Measurements from ENCODE around the gene ADGRG1. TPM values are rescaled to one million over a fixed set of nuclear protein-coding genes. Genes with fewer than 3 reads are reported as not detected.

Gene ADGRG1
- total RNA-seq, 2 donors from 2014 or later, result 0.64 TPM

DNA sequence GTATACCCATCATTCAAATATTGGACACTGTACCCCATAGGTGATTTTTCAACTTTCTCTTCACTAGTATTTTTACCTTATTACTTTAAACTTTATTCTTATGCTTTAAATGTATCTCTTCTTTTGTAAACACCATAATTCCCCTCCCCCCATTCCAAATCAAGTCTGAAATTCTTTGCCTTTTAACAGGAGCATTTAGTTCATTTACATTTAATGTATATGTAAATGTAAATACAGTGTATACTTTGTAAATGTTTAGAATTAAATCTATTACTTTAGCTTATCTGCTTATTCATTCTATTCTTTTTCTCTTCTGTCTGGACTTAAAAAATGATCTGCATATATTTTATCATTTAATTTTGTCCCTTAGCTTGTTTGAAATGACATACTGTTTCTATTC, 30.0 kb upstream of the ADGRG1 start:
- no peak overlapping the region for H3K27ac Mint-ChIP-seq
- Histone ChIP-seq H3K4me1 (ENCODE audit: control insufficient read depth, insufficient read depth, low read length) (no peaks in the 10 kb centered on the region), H3K27me3 (ENCODE audit: control insufficient read depth, insufficient read depth, low read length, poor library complexity, severe bottlenecking) (no peaks in the 10 kb centered on the region), H3K9me3 (ENCODE audit: control insufficient read depth, low read length) (no peaks in the 10 kb centered on the region), H3K36me3 (ENCODE audit: control insufficient read depth, insufficient read depth, low read length) (no peaks in the 10 kb centered on the region), H3K4me3 (ENCODE audit: low read length) (no peak overlapping the region), H3K9ac (ENCODE audit: extremely low read depth, low read length, poor library complexity, severe bottlenecking) (no peak overlapping the region), H3K27ac (ENCODE audit: low read depth, low read length) (no peak overlapping the region)
- H3K4me3 Mint-ChIP-seq, result no peak overlapping the region
- TF ChIP-seq, protein P1, sequence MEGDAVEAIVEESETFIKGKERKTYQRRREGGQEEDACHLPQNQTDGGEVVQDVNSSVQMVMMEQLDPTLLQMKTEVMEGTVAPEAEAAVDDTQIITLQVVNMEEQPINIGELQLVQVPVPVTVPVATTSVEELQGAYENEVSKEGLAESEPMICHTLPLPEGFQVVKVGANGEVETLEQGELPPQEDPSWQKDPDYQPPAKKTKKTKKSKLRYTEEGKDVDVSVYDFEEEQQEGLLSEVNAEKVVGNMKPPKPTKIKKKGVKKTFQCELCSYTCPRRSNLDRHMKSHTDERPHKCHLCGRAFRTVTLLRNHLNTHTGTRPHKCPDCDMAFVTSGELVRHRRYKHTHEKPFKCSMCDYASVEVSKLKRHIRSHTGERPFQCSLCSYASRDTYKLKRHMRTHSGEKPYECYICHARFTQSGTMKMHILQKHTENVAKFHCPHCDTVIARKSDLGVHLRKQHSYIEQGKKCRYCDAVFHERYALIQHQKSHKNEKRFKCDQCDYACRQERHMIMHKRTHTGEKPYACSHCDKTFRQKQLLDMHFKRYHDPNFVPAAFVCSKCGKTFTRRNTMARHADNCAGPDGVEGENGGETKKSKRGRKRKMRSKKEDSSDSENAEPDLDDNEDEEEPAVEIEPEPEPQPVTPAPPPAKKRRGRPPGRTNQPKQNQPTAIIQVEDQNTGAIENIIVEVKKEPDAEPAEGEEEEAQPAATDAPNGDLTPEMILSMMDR (conservative IDR thresholded peaks at IDR 0.05), result no peak
- H3K9me3 Mint-ChIP-seq, result peaks cover 5% of the 10 kb centered on the region
- no peak for DNase-seq
- no peaks in the 10 kb centered on the region for H3K4me1 Mint-ChIP-seq
- no peaks in the 10 kb centered on the region for H3K36me3 Mint-ChIP-seq (ENCODE audit: low read depth)
- peaks cover 14% of the 10 kb centered on the region for H3K27me3 Mint-ChIP-seq (ENCODE audit: insufficient read depth)

DNA sequence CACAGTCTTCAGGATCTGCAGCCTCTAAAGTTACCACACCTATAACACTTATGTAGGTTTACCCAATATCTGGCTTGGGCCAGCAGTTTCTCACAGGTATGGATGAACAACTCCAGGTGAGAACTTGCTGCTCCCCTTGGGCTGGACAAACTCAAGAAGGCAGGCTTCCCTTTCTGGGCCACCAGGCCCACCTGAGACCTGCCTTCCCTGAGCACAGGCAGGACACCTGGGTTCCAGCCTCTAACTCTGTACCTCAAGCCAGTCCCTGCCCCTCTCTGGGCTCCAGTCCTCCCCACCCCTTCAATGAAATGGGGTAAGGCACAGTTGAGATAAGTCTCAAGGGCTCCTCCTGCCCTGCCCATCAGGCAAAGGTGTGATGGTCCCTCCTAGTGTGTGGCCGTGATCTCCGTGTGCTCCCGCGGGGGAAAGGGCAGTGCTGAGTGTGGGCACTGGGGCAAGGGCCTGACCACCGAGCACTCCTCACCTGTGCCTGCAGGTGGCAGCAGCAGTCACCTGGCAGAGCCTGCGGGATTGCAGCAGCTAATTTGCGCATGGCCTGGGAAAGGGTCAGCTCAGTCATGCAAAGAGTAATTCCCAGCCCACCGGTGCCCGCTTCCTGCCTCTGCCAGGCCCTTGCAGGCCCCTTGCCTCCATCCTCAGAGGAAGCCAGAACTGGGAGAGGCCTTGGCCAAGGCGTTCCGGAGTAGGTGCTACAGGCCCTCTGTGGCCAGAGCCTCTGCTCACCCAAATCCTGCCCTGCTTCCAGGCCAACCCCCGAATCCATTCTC, 28.2 kb upstream of the ADGRG1 start:
- H3K36me3 ChIP-seq (ENCODE audit: control insufficient read depth, insufficient read depth, low read length), result no peaks in the 10 kb centered on the region
- H3K27ac Mint-ChIP-seq, result no peak overlapping the region
- peak; percentile 94 for DNase-seq
- H3K4me1 Mint-ChIP-seq, result no peaks in the 10 kb centered on the region
- WGBS, 2 experiments (ENCODE audit: insufficient coverage in 1 of 2, insufficient read length in 1 of 2), result 19 to 30% methylated on average over 4 to 12 of the region's 12 CpGs
- no peak overlapping the region for H3K4me3 Mint-ChIP-seq
- peaks cover 14% of the 10 kb centered on the region for H3K27me3 Mint-ChIP-seq (ENCODE audit: insufficient read depth)
- TF ChIP-seq, protein P1 (conservative IDR thresholded peaks at IDR 0.05), result peak; percentile 93
- peaks cover 5% of the 10 kb centered on the region for H3K9me3 Mint-ChIP-seq
- no peaks in the 10 kb centered on the region for H3K36me3 Mint-ChIP-seq (ENCODE audit: low read depth)
- H3K27me3 ChIP-seq (ENCODE audit: control insufficient read depth, insufficient read depth, low read length, poor library complexity, severe bottlenecking), result no peaks in the 10 kb centered on the region
- H3K9ac ChIP-seq (ENCODE audit: extremely low read depth, low read length, poor library complexity, severe bottlenecking), result no peak overlapping the region
- no peak overlapping the region for H3K4me3 ChIP-seq (ENCODE audit: low read length)
- H3K27ac ChIP-seq (ENCODE audit: low read depth, low read length), result no peak overlapping the region
- H3K9me3 ChIP-seq (ENCODE audit: control insufficient read depth, low read length), result no peaks in the 10 kb centered on the region
- H3K4me1 ChIP-seq (ENCODE audit: control insufficient read depth, insufficient read depth, low read length), result no peaks in the 10 kb centered on the region

DNA sequence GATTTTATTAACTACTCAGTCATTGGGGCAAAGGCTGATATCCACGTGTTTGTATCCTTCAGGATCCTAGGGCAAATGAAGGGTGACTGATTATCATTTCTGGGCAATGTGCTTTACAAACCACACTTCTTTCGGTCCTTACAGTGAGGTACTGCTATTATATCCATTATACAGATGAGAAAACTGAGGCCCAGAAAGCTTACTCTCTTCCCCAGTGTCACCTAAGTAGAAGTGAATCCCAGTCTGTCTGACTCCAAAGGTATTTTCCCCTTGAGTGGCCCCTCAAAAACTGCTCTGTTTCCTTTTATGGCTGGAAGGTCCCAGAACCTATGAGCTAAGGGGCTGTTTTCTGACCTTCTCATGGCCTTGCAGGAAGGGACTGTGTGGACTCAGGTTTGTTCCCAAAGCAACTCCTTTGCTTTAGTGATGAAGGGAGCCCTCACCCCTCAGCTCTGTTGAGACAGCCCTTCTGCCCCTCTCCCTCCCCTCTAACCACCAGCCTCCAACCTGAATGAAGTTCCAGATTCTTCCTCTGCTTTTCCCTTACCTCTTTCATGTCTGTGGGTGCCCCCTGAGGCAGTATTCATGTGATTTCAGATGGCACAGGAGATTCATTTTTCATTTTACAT, 27.4 kb upstream of the ADGRG1 start:
- TF ChIP-seq, protein P1 (conservative IDR thresholded peaks at IDR 0.05), result no peak
- Mint-ChIP-seq H3K36me3 (ENCODE audit: low read depth) (no peaks in the 10 kb centered on the region), H3K27ac (no peak overlapping the region), H3K27me3 (ENCODE audit: insufficient read depth) (peaks cover 14% of the 10 kb centered on the region), H3K4me3 (no peak overlapping the region), H3K9me3 (peaks cover 2% of the 10 kb centered on the region), H3K4me1 (no peaks in the 10 kb centered on the region)
- Histone ChIP-seq H3K4me1 (ENCODE audit: control insufficient read depth, insufficient read depth, low read length) (no peaks in the 10 kb centered on the region), H3K4me3 (ENCODE audit: low read length) (no peak overlapping the region), H3K9me3 (ENCODE audit: control insufficient read depth, low read length) (no peaks in the 10 kb centered on the region), H3K9ac (ENCODE audit: extremely low read depth, low read length, poor library complexity, severe bottlenecking) (no peak overlapping the region), H3K36me3 (ENCODE audit: control insufficient read depth, insufficient read depth, low read length) (no peaks in the 10 kb centered on the region), H3K27me3 (ENCODE audit: control insufficient read depth, insufficient read depth, low read length, poor library complexity, severe bottlenecking) (no peaks in the 10 kb centered on the region), H3K27ac (ENCODE audit: low read depth, low read length) (no peak overlapping the region)
- DNase-seq, result peak; percentile 15
- 89 to 90% methylated on average over 2 of the region's 2 CpGs for WGBS, 2 experiments (ENCODE audit: insufficient coverage in 1 of 2, insufficient read length in 1 of 2)

Measured in endodermal cell (in vitro differentiated cells).